ENCODE results near the gene YJU2. TPM values are rescaled to one million over a fixed set of nuclear protein-coding genes. Genes with fewer than 3 reads are reported as not detected.

The YJU2 gene
- total and polyA plus RNA-seq, 2 experiments from 2014 or later: 10.6 to 17.3 TPM

- no peaks in the 10 kb centered on the region for H3K9me3 ChIP-seq (ENCODE audit: low read depth)
- WGBS, 2 experiments (ENCODE audit: low coverage in 1 of 2, low lambda C conversion rate in 2 of 2, missing lambda C conversion rate in 2 of 2): 95 to 96% methylated on average over 19 to 28 of the region's 28 CpGs
- H4K20me1 ChIP-seq (ENCODE audit: insufficient read depth): no peaks in the 10 kb centered on the region
- no peak overlapping the region for H3K27ac ChIP-seq
- H3K36me3 ChIP-seq (ENCODE audit: low read depth): peaks cover 22% of the 10 kb centered on the region; the same call in 1 of the 2 replicates
- no peaks in the 10 kb centered on the region for H3K9me2 ChIP-seq (ENCODE audit: insufficient read depth)
- no peak overlapping the region for H3K9ac ChIP-seq
- no peaks in the 10 kb centered on the region for H3F3A ChIP-seq (ENCODE audit: insufficient read depth)
- H2AFZ ChIP-seq: no peak overlapping the region
- H3K4me2 ChIP-seq (ENCODE audit: unreplicated experiment): no peak overlapping the region
- no peaks in the 10 kb centered on the region for H3K4me1 ChIP-seq (ENCODE audit: insufficient read depth)
- DNase-seq: no peak
- in situ Hi-C loops (cut with MboI): no loop called here
- no peaks in the 10 kb centered on the region for H3K27me3 ChIP-seq (replicated peaks; ENCODE audit: insufficient read depth)
- TF ChIP-seq EZH2phosphoT487 (IDR thresholded peaks at IDR 0.05; ENCODE audit: insufficient read depth, low read depth): no peak
- no peak for TF ChIP-seq EZH2 (IDR thresholded peaks at IDR 0.05; ENCODE audit: insufficient read depth, poor library complexity, severe bottlenecking)
- no peaks in the 10 kb centered on the region for H3K79me2 ChIP-seq (ENCODE audit: insufficient read depth)
- H3K4me3 ChIP-seq: no peak overlapping the region
Measured at GRCh38 chr19:4258181-4258580, 11.3 kb downstream of the YJU2 start.

DNA sequence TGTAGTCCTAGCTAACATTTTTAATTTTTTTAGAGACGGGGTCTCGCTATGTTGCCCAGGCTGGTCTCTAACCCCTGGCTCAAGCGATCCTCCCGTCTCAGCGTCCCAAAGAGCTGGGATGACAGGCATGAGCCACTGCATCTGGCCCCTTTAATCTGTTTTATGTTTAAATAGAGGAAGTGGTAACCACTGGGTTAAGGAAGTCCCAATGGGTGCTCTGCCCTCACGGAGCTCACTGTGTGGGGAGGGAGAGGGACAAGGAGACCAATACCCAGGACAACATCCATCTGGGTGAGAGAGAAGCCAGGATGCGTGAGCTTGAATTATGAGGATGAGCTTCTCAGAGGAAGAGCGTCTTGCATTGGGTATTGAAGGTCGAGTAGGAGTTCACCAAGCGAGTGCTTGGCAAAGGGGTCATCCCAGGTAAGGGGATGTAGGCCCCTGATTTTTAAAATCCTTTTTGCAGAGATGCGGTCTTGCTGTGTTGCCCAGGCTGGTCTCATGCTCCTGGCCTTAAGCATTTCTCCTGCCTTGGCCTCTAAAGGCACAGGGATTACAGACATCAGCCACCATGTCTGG is 13.8 kb downstream of the YJU2 start:
- H3K27ac ChIP-seq: no peak overlapping the region
- no peak overlapping the region for H2AFZ ChIP-seq
- in situ Hi-C loops (cut with MboI): no loop called here
- DNase-seq: no peak
- no peaks in the 10 kb centered on the region for H3F3A ChIP-seq (ENCODE audit: insufficient read depth)
- H3K27me3 ChIP-seq (replicated peaks; ENCODE audit: insufficient read depth): no peaks in the 10 kb centered on the region
- no peaks in the 10 kb centered on the region for H3K9me2 ChIP-seq (ENCODE audit: insufficient read depth)
- H3K36me3 ChIP-seq (ENCODE audit: low read depth): peaks cover 9% of the 10 kb centered on the region; the same call in 1 of the 2 replicates
- H3K4me2 ChIP-seq (ENCODE audit: unreplicated experiment): no peak overlapping the region
- TF ChIP-seq EZH2phosphoT487 (IDR thresholded peaks at IDR 0.05; ENCODE audit: insufficient read depth, low read depth) (no peak), EZH2 (IDR thresholded peaks at IDR 0.05; ENCODE audit: insufficient read depth, poor library complexity, severe bottlenecking) (no peak)
- H3K4me1 ChIP-seq (ENCODE audit: insufficient read depth): no peaks in the 10 kb centered on the region
- H3K79me2 ChIP-seq (ENCODE audit: insufficient read depth): no peaks in the 10 kb centered on the region
- no peak overlapping the region for H3K9ac ChIP-seq
- no peaks in the 10 kb centered on the region for H4K20me1 ChIP-seq (ENCODE audit: insufficient read depth)
- no peaks in the 10 kb centered on the region for H3K9me3 ChIP-seq (ENCODE audit: low read depth)
- WGBS, 2 experiments (ENCODE audit: low coverage in 1 of 2, low lambda C conversion rate in 2 of 2, missing lambda C conversion rate in 2 of 2): 94 to 96% methylated on average over 11 of the region's 11 CpGs
- H3K4me3 ChIP-seq: no peak overlapping the region

- Histone ChIP-seq H3K4me1 (ENCODE audit: insufficient read depth) (no peaks in the 10 kb centered on the region), H3K9me2 (ENCODE audit: insufficient read depth) (no peaks in the 10 kb centered on the region), H3F3A (ENCODE audit: insufficient read depth) (no peaks in the 10 kb centered on the region), H3K4me2 (ENCODE audit: unreplicated experiment) (no peak overlapping the region), H3K27ac (no peak overlapping the region), H2AFZ (no peak overlapping the region), H3K4me3 (no peak overlapping the region), H3K36me3 (ENCODE audit: low read depth) (peaks cover 4% of the 10 kb centered on the region; the same call in 1 of the 2 replicates), H3K79me2 (ENCODE audit: insufficient read depth) (no peaks in the 10 kb centered on the region), H3K9me3 (ENCODE audit: low read depth) (no peaks in the 10 kb centered on the region), H4K20me1 (ENCODE audit: insufficient read depth) (no peaks in the 10 kb centered on the region), H3K27me3 (replicated peaks; ENCODE audit: insufficient read depth) (no peaks in the 10 kb centered on the region), H3K9ac (no peak overlapping the region)
- TF ChIP-seq EZH2phosphoT487 (IDR thresholded peaks at IDR 0.05; ENCODE audit: insufficient read depth, low read depth): no peak
- TF ChIP-seq EZH2 (IDR thresholded peaks at IDR 0.05; ENCODE audit: insufficient read depth, poor library complexity, severe bottlenecking): no peak
- DNase-seq: no peak
- 84 to 88% methylated on average over 4 of the region's 4 CpGs for WGBS, 2 experiments (ENCODE audit: low coverage in 1 of 2, low lambda C conversion rate in 2 of 2, missing lambda C conversion rate in 2 of 2)
- in situ Hi-C loops (cut with MboI): no loop called here
Measured at GRCh38 chr19:4264812-4265211, 17.9 kb downstream of the YJU2 start.

- no peak overlapping the region for H3K9ac ChIP-seq
- in situ Hi-C loops (cut with MboI): no loop called here
- no peaks in the 10 kb centered on the region for H3K27me3 ChIP-seq (replicated peaks; ENCODE audit: insufficient read depth)
- H3K4me3 ChIP-seq: no peak overlapping the region
- peaks cover 4% of the 10 kb centered on the region; the same call in 1 of the 2 replicates for H3K36me3 ChIP-seq (ENCODE audit: low read depth)
- no peak overlapping the region for H2AFZ ChIP-seq
- H3K9me3 ChIP-seq (ENCODE audit: low read depth): no peaks in the 10 kb centered on the region
- H3K4me1 ChIP-seq (ENCODE audit: insufficient read depth): no peaks in the 10 kb centered on the region
- H3K4me2 ChIP-seq (ENCODE audit: unreplicated experiment): no peak overlapping the region
- H3K9me2 ChIP-seq (ENCODE audit: insufficient read depth): no peaks in the 10 kb centered on the region
- no peak overlapping the region for H3K27ac ChIP-seq
- no peak for DNase-seq
- TF ChIP-seq EZH2 (IDR thresholded peaks at IDR 0.05; ENCODE audit: insufficient read depth, poor library complexity, severe bottlenecking): no peak
- TF ChIP-seq EZH2phosphoT487 (IDR thresholded peaks at IDR 0.05; ENCODE audit: insufficient read depth, low read depth): no peak
- 89 to 92% methylated on average over 16 to 18 of the region's 18 CpGs for WGBS, 2 experiments (ENCODE audit: low coverage in 1 of 2, low lambda C conversion rate in 2 of 2, missing lambda C conversion rate in 2 of 2)
- H3F3A ChIP-seq (ENCODE audit: insufficient read depth): no peaks in the 10 kb centered on the region
- no peaks in the 10 kb centered on the region for H3K79me2 ChIP-seq (ENCODE audit: insufficient read depth)
- H4K20me1 ChIP-seq (ENCODE audit: insufficient read depth): no peaks in the 10 kb centered on the region
Measured at GRCh38 chr19:4266253-4267000, 19.5 kb downstream of the YJU2 start.

Data from GM23248 (cell line).